Natural killer cell treated with Interleukin-12 subunit alpha and Interleukin-12 subunit beta and Interleukin-15 and Interleukin-18, amount 100 ng/mL, for 72 hours (primary cell): ENCODE measurements around the gene PSMC2. TPM values are rescaled to one million over a fixed set of nuclear protein-coding genes. Genes with fewer than 3 reads are reported as not detected.

Source experiments
- ATAC-seq, 2 donors: fragments of 150-1000 bp; cut with Tn5 transposase in 1 of 2; sonication (Bioruptor Pico), chemical (Tn5 transposase) in 1 of 2; 2 replicates each; pipeline ENCODE4 v1.10.0; 2021
- DNase-seq: peaks from one replicate; pipeline ENCODE4 v3.0.0; 2022; ENCODE audit warnings: low spot score
- H3K27ac Mint-ChIP-seq, 2 donors: 1 replicate in 1 of 2; 2 replicates in 1 of 2; pipeline ENCODE4 v1.8.0; 2022; ENCODE audit warnings: mixed read lengths in 2 of 2, mild to moderate bottlenecking in 1 of 2, moderate library complexity in 1 of 2
- H3K27me3 Mint-ChIP-seq, 2 donors: 1 replicate in 1 of 2; 2 replicates in 1 of 2; pipeline ENCODE4 v1.8.0; 2022; ENCODE audit warnings: mixed read lengths in 2 of 2
- H3K36me3 Mint-ChIP-seq: one replicate; pipeline ENCODE4 v1.8.0; 2022; ENCODE audit warnings: mixed read lengths
- H3K4me1 Mint-ChIP-seq, 2 donors: 1 replicate in 1 of 2; 2 replicates in 1 of 2; pipeline ENCODE4 v1.8.0; 2022; ENCODE audit warnings: low read depth in 2 of 2, mixed read lengths in 2 of 2, mild to moderate bottlenecking in 1 of 2
- H3K4me3 Mint-ChIP-seq: one replicate; pipeline ENCODE4 v1.8.0; 2022; ENCODE audit warnings: mixed read lengths
- H3K9me3 Mint-ChIP-seq: 2 replicates; pipeline ENCODE4 v1.8.0; 2022; ENCODE audit warnings: mixed read lengths
- total RNA-seq, 2 donors: library from RNA; stranded (reverse); gene quantifications; one replicate each; pipeline ENCODE4 v1.2.3, GENCODE V29; 2022

Gene PSMC2
- total RNA-seq = 100 to 1,000 TPM; 139 to 188 TPM

GRCh38 chr7:103347507-103348267, at the start of gene PSMC2:
TSS of gene PSMC2 (plus strand) at chr7:103347643. CDS start at chr7:103347712, 69 bp downstream.
- H3K36me3 Mint-ChIP-seq = peaks cover 21% of the 10 kb centered on the region
- peak within 1 kb of the TSS; percentile 85 for H3K4me3 Mint-ChIP-seq
- peaks cover 50 to 60% of the 10 kb centered on the region in 2 donors for H3K4me1 Mint-ChIP-seq
- no peaks in the 10 kb centered on the region for H3K27me3 Mint-ChIP-seq
- H3K9me3 Mint-ChIP-seq = no peaks in the 10 kb centered on the region
- peak; percentile 81 to 83 for ATAC-seq
- peak within 1 kb of the TSS; percentile 91 to 93 for H3K27ac Mint-ChIP-seq
- DNase-seq = peak; percentile 89

GRCh38 chr7:103297837-103298179, 49.6 kb upstream of the PSMC2 start:
- Mint-ChIP-seq H3K27ac (peak overlapping the region; percentile 91 to 95), H3K36me3 (no peaks in the 10 kb centered on the region), H3K4me1 (peaks cover 27 to 29% of the 10 kb centered on the region in 2 donors), H3K4me3 (peak overlapping the region; percentile 94), H3K27me3 (peaks cover 4 to 9% of the 10 kb centered on the region in 2 donors), H3K9me3 (no peaks in the 10 kb centered on the region)
- DNase-seq (no peak), ATAC-seq (no peak)

- ATAC-seq = no peak
- Mint-ChIP-seq H3K9me3 (no peaks in the 10 kb centered on the region), H3K4me3 (no peak overlapping the region), H3K36me3 (peaks cover 11% of the 10 kb centered on the region), H3K27me3 (no peaks in the 10 kb centered on the region), H3K27ac (no peak overlapping the region), H3K4me1 (peaks cover 31% of the 10 kb centered on the region in 2 donors)
- no peak for DNase-seq
Measured at GRCh38 chr7:103299660-103300059, 47.8 kb upstream of the PSMC2 start.

- no peaks in the 10 kb centered on the region for H3K27me3 Mint-ChIP-seq
- H3K36me3 Mint-ChIP-seq = peaks cover 16% of the 10 kb centered on the region
- DNase-seq (no peak), ATAC-seq (no peak)
- H3K9me3 Mint-ChIP-seq = no peaks in the 10 kb centered on the region
- H3K27ac Mint-ChIP-seq = no peak overlapping the region
- H3K4me3 Mint-ChIP-seq = no peak overlapping the region
- H3K4me1 Mint-ChIP-seq = peaks cover 25 to 27% of the 10 kb centered on the region in 2 donors
Measured at GRCh38 chr7:103301441-103301840, 46.0 kb upstream of the PSMC2 start.

GRCh38 chr7:103307503-103308231, 39.8 kb upstream of the PSMC2 start:
- Mint-ChIP-seq H3K4me1 (peaks cover 4 to 5% of the 10 kb centered on the region in 2 donors), H3K27me3 (no peaks in the 10 kb centered on the region), H3K9me3 (no peaks in the 10 kb centered on the region), H3K4me3 (no peak overlapping the region), H3K27ac (no peak overlapping the region), H3K36me3 (peaks cover 26% of the 10 kb centered on the region)
- no peak for ATAC-seq
- DNase-seq = no peak

- no peak for DNase-seq
- no peak overlapping the region for H3K27ac Mint-ChIP-seq
- no peak for ATAC-seq
- no peaks in the 10 kb centered on the region for H3K4me1 Mint-ChIP-seq
- no peaks in the 10 kb centered on the region for H3K9me3 Mint-ChIP-seq
- no peaks in the 10 kb centered on the region for H3K27me3 Mint-ChIP-seq
- peaks cover 42% of the 10 kb centered on the region for H3K36me3 Mint-ChIP-seq
- H3K4me3 Mint-ChIP-seq = no peak overlapping the region
Measured at GRCh38 chr7:103314852-103315251, 32.6 kb upstream of the PSMC2 start.

GRCh38 chr7:103316380-103316941, 31.0 kb upstream of the PSMC2 start:
- ATAC-seq (no peak), DNase-seq (no peak)
- Mint-ChIP-seq H3K27me3 (no peaks in the 10 kb centered on the region), H3K4me3 (no peak overlapping the region), H3K36me3 (peaks cover 43% of the 10 kb centered on the region), H3K9me3 (no peaks in the 10 kb centered on the region), H3K27ac (no peak overlapping the region), H3K4me1 (no peaks in the 10 kb centered on the region)

GRCh38 chr7:103317009-103317408, 30.4 kb upstream of the PSMC2 start:
- ATAC-seq (no peak), DNase-seq (no peak)
- no peaks in the 10 kb centered on the region for H3K27me3 Mint-ChIP-seq
- H3K27ac Mint-ChIP-seq = no peak overlapping the region
- H3K4me1 Mint-ChIP-seq = no peaks in the 10 kb centered on the region
- H3K9me3 Mint-ChIP-seq = no peaks in the 10 kb centered on the region
- H3K36me3 Mint-ChIP-seq = peaks cover 43% of the 10 kb centered on the region
- no peak overlapping the region for H3K4me3 Mint-ChIP-seq

GRCh38 chr7:103325744-103326143, 21.7 kb upstream of the PSMC2 start:
- Mint-ChIP-seq H3K27ac (peak overlapping the region in 1 of 2 donors; percentile 13), H3K9me3 (no peaks in the 10 kb centered on the region), H3K4me1 (no peaks in the 10 kb centered on the region), H3K36me3 (peaks cover 17% of the 10 kb centered on the region), H3K27me3 (no peaks in the 10 kb centered on the region), H3K4me3 (no peak overlapping the region)
- DNase-seq (no peak), ATAC-seq (no peak)

- no peaks in the 10 kb centered on the region for H3K27me3 Mint-ChIP-seq
- no peak overlapping the region for H3K27ac Mint-ChIP-seq
- no peak overlapping the region for H3K4me3 Mint-ChIP-seq
- no peak for DNase-seq
- ATAC-seq = no peak
- peaks cover 23 to 25% of the 10 kb centered on the region in 2 donors for H3K4me1 Mint-ChIP-seq
- H3K36me3 Mint-ChIP-seq = peaks cover 39% of the 10 kb centered on the region
- no peaks in the 10 kb centered on the region for H3K9me3 Mint-ChIP-seq
Measured at GRCh38 chr7:103336761-103337160, 10.7 kb upstream of the PSMC2 start.

GRCh38 chr7:103338864-103339263, 8.6 kb upstream of the PSMC2 start:
- DNase-seq (no peak), ATAC-seq (no peak)
- Mint-ChIP-seq H3K4me1 (peaks cover 31% of the 10 kb centered on the region in 2 donors), H3K4me3 (no peak overlapping the region), H3K9me3 (no peaks in the 10 kb centered on the region), H3K27me3 (no peaks in the 10 kb centered on the region), H3K36me3 (peaks cover 35% of the 10 kb centered on the region), H3K27ac (peak overlapping the region in 1 of 2 donors; percentile 28)

GRCh38 chr7:103341466-103341865, 6.0 kb upstream of the PSMC2 start:
- no peak overlapping the region for H3K4me3 Mint-ChIP-seq
- no peaks in the 10 kb centered on the region for H3K9me3 Mint-ChIP-seq
- H3K27me3 Mint-ChIP-seq = no peaks in the 10 kb centered on the region
- ATAC-seq (no peak), DNase-seq (no peak)
- no peak overlapping the region for H3K27ac Mint-ChIP-seq
- peaks cover 40 to 48% of the 10 kb centered on the region in 2 donors for H3K4me1 Mint-ChIP-seq
- peaks cover 39% of the 10 kb centered on the region for H3K36me3 Mint-ChIP-seq

- ATAC-seq (no peak), DNase-seq (no peak)
- Mint-ChIP-seq H3K27ac (peak overlapping the region; percentile 98 to 100), H3K4me1 (peaks cover 50 to 57% of the 10 kb centered on the region in 2 donors), H3K4me3 (peak overlapping the region; percentile 99), H3K27me3 (no peaks in the 10 kb centered on the region), H3K9me3 (no peaks in the 10 kb centered on the region), H3K36me3 (peaks cover 31% of the 10 kb centered on the region)
Measured at GRCh38 chr7:103343332-103343731, 4.1 kb upstream of the PSMC2 start.
